H9 (cell line): ENCODE results near the gene ODAD4. TPM values are rescaled to one million over a fixed set of nuclear protein-coding genes. Genes with fewer than 3 reads are reported as not detected.
A peak's percentile ranks its signal among the peaks of the same experiment; 100 is the strongest.

ENCODE experiments used
- DNase-seq: peaks from one replicate; pipeline ENCODE4 v3.0.0-alpha.2; 2017
- H2AFZ ChIP-seq: one replicate; pipeline ENCODE4 v1.6.1; 2013; ENCODE audit warnings: mild to moderate bottlenecking, low read length, control low read depth, moderate library complexity
- H2AK5ac ChIP-seq: 2 replicates; pipeline ENCODE4 v1.6.1; 2013; ENCODE audit warnings: low read length, control low read depth, mixed read lengths; ENCODE audit not compliant: insufficient read length
- H2BK120ac ChIP-seq: one replicate; pipeline ENCODE4 v1.6.1; 2013; ENCODE audit warnings: low read depth, mild to moderate bottlenecking, low read length, control low read depth, inconsistent platforms; ENCODE audit not compliant: poor library complexity, severe bottlenecking
- H2BK12ac ChIP-seq: 2 replicates; pipeline ENCODE4 v1.6.1; 2013; ENCODE audit warnings: low read length, control low read depth, mixed read lengths, low read depth; ENCODE audit not compliant: insufficient read length
- H2BK15ac ChIP-seq: 2 replicates; pipeline ENCODE4 v1.6.1; 2013; ENCODE audit warnings: low read depth, low read length, control low read depth
- H2BK20ac ChIP-seq: one replicate; pipeline ENCODE4 v1.6.1; 2013; ENCODE audit warnings: low read depth, mild to moderate bottlenecking, low read length, control low read depth, inconsistent platforms; ENCODE audit not compliant: poor library complexity, severe bottlenecking
- H2BK5ac ChIP-seq: 2 replicates; pipeline ENCODE4 v1.6.1; 2013; ENCODE audit warnings: low read length, control low read depth, mixed read lengths; ENCODE audit not compliant: insufficient read length
- H3K14ac ChIP-seq: 2 replicates; pipeline ENCODE4 v1.6.1; 2013; ENCODE audit warnings: low read length, control low read depth; ENCODE audit not compliant: insufficient read depth
- H3K18ac ChIP-seq: 2 replicates; pipeline ENCODE4 v1.6.1; 2013; ENCODE audit warnings: low read depth, mild to moderate bottlenecking, mixed read lengths, low read length, control low read depth; ENCODE audit not compliant: insufficient read length
- H3K23ac ChIP-seq: 2 replicates; pipeline ENCODE4 v1.6.1; 2013; ENCODE audit warnings: low read length, control low read depth, mixed read lengths, low read depth; ENCODE audit not compliant: insufficient read length
- H3K23me2 ChIP-seq: 2 replicates; pipeline ENCODE4 v1.6.1; 2013; ENCODE audit warnings: low read depth, mild to moderate bottlenecking, mixed read lengths, low read length, control low read depth; ENCODE audit not compliant: insufficient read length, poor library complexity, severe bottlenecking
- H3K27ac ChIP-seq: 2 replicates; pipeline ENCODE4 v1.5.1; 2013; ENCODE audit warnings: low read length, control low read depth, mixed read lengths, low read depth; ENCODE audit not compliant: insufficient read length
- H3K27me3 ChIP-seq: 2 replicates; pipeline ENCODE4 v1.6.1; 2013; ENCODE audit warnings: low read length, control low read depth, inconsistent platforms; ENCODE audit not compliant: insufficient read depth
- H3K4ac ChIP-seq: 2 replicates; pipeline ENCODE4 v1.6.1; 2013; ENCODE audit warnings: low read depth, mild to moderate bottlenecking, control low read depth, inconsistent platforms, low read length, moderate library complexity
- H3K4me1 ChIP-seq: 2 replicates; pipeline ENCODE4 v1.6.1; 2013; ENCODE audit warnings: low read length, control low read depth, inconsistent platforms; ENCODE audit not compliant: insufficient read depth
- H3K4me2 ChIP-seq: 2 replicates; pipeline ENCODE4 v1.6.1; 2013; ENCODE audit warnings: low read length, control low read depth, mixed read lengths; ENCODE audit not compliant: insufficient read length, insufficient read depth
- H3K56ac ChIP-seq: 2 replicates; pipeline ENCODE4 v1.6.1; 2013; ENCODE audit warnings: low read depth, mild to moderate bottlenecking, mixed read lengths, low read length, control low read depth; ENCODE audit not compliant: insufficient read length
- H3K79me1 ChIP-seq: 2 replicates; pipeline ENCODE4 v1.6.1; 2013; ENCODE audit warnings: low read depth, mild to moderate bottlenecking, moderate library complexity, low read length, control low read depth, inconsistent platforms; ENCODE audit not compliant: insufficient read depth, poor library complexity, severe bottlenecking
- H3K79me2 ChIP-seq: 2 replicates; pipeline ENCODE4 v1.6.1; 2013; ENCODE audit warnings: low read length, control low read depth, inconsistent platforms; ENCODE audit not compliant: insufficient read depth
- H3K9ac ChIP-seq: 2 replicates; pipeline ENCODE4 v1.6.1; 2013; ENCODE audit warnings: low read length, control low read depth, mixed read lengths; ENCODE audit not compliant: insufficient read length; ENCODE audit errors: extremely low read depth
- H3K9me3 ChIP-seq: one replicate; pipeline ENCODE4 v1.6.1; 2013; ENCODE audit warnings: low read depth, low read length, inconsistent platforms; ENCODE audit not compliant: control insufficient read depth
- H3T11ph ChIP-seq: one replicate; pipeline ENCODE4 v1.6.1; 2013; ENCODE audit warnings: mild to moderate bottlenecking, low read length, control low read depth, inconsistent platforms
- H4K20me1 ChIP-seq: one replicate; pipeline ENCODE4 v1.6.1; 2013; ENCODE audit not compliant: control insufficient read depth, insufficient read length, insufficient read depth
- H4K5ac ChIP-seq: 2 replicates; pipeline ENCODE4 v1.6.1; 2013; ENCODE audit warnings: low read depth, mild to moderate bottlenecking, mixed read lengths, low read length, control low read depth; ENCODE audit not compliant: insufficient read length
- H4K8ac ChIP-seq: replicated peaks from 2 replicates; pipeline ENCODE4 v1.6.1; 2013; ENCODE audit warnings: low read length, control low read depth, mixed read lengths, low read depth; ENCODE audit not compliant: insufficient read length
- H4K91ac ChIP-seq: 2 replicates; pipeline ENCODE4 v1.6.1; 2013; ENCODE audit warnings: low read depth, mild to moderate bottlenecking, moderate library complexity, mixed read lengths, low read length, control low read depth; ENCODE audit not compliant: insufficient read length
- H3K27ac Mint-ChIP-seq, 3 experiments: 2 replicates in 2 of 3; 3 replicates in 1 of 3; pipeline ENCODE4 v1.8.0; 2020 to 2021; ENCODE audit warnings: mixed read lengths in 3 of 3, mild to moderate bottlenecking in 1 of 3, moderate library complexity in 1 of 3
- H3K27me3 Mint-ChIP-seq: 2 replicates; pipeline ENCODE4 v1.8.0; 2021; ENCODE audit warnings: low read depth, mild to moderate bottlenecking, moderate library complexity, mixed read lengths
- H3K36me3 Mint-ChIP-seq, 3 experiments: 2 replicates in 2 of 3; 3 replicates in 1 of 3; pipeline ENCODE4 v1.8.0; 2020 to 2021; ENCODE audit warnings: low read depth in 3 of 3, mixed read lengths in 3 of 3; ENCODE audit not compliant: insufficient read depth in 1 of 3
- H3K4me1 Mint-ChIP-seq, 2 experiments: 2 replicates each; pipeline ENCODE4 v1.8.0; 2020; ENCODE audit warnings: mixed read lengths in 2 of 2
- H3K4me3 Mint-ChIP-seq, 2 experiments: 2 replicates in 1 of 2; 3 replicates in 1 of 2; pipeline ENCODE4 v1.8.0; 2020 to 2021; ENCODE audit warnings: mild to moderate bottlenecking in 2 of 2, mixed read lengths in 2 of 2, moderate library complexity in 1 of 2
- H3K9me3 Mint-ChIP-seq, 2 experiments: 2 replicates in 1 of 2; 3 replicates in 1 of 2; pipeline ENCODE4 v1.8.0; 2020; ENCODE audit warnings: mild to moderate bottlenecking in 2 of 2, mixed read lengths in 2 of 2, moderate library complexity in 1 of 2
- CTCF ChIP-seq: fragments of 200-600 bp; sonication (generic); conservative IDR thresholded peaks from 3 replicates; pipeline ENCODE4 v1.8.0; 2021; ENCODE audit warnings: antibody characterized with exemption, mild to moderate bottlenecking
- WGBS: extraction: QIAGEN DNeasy Blood & Tissue Kit; methylation state at CpG from one replicate; pipeline ENCODE4 v1.1.7; 2013; ENCODE audit warnings: missing lambda C conversion rate, low lambda C conversion rate, mixed read lengths; ENCODE audit not compliant: insufficient read length; ENCODE audit errors: extremely low coverage; 5-methylcytosine and 5-hydroxymethylcytosine counted together
- total RNA-seq: library from RNA; stranded (reverse); gene quantifications from 2 replicates; pipeline ENCODE4 v1.2.1, GENCODE V29; 2021

The ODAD4 gene
- total RNA-seq, 1 experiment from 2014 or later = 2.1 TPM

DNA sequence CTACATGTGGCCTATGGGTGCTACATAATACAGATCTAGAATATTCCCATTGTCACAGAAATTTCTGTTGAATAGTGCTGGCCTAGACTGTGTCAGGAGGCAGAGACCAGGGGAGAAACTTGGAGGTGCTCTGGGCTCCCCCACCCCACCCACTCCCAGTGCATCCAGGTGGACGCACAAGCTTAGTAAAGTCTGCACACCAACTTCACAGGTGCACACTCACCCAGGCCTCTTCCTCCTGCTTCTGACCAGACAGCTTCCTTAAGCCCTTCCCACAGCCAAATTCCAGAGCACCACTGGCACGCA is 28.6 kb downstream of the ODAD4 start:
- no peak overlapping the region for H3K56ac ChIP-seq
- no peak for DNase-seq
- H3K79me1 ChIP-seq = no peaks in the 10 kb centered on the region
- peaks cover 2% of the 10 kb centered on the region; the same call in 1 of the 2 replicates for H3K4me1 ChIP-seq
- no peaks in the 10 kb centered on the region for H3K79me2 ChIP-seq
- no peak overlapping the region for H4K91ac ChIP-seq
- no peak overlapping the region for H2BK15ac ChIP-seq
- no peak overlapping the region for H3K9ac ChIP-seq
- no peaks in the 10 kb centered on the region for H4K20me1 ChIP-seq
- Mint-ChIP-seq H3K9me3 (no peaks in the 10 kb centered on the region), H3K4me3 (no peak overlapping the region), H3K27me3 (peaks cover 3% of the 10 kb centered on the region; the same call in 1 of the 2 replicates), H3K36me3 (no peaks in the 10 kb centered on the region; a peak in 2 of 7 replicates), H3K27ac (peak overlapping the region in 2 of 3 experiments; percentile 32 to 71; a peak in 4 of 7 replicates), H3K4me1 (peaks cover 36 to 37% of the 10 kb centered on the region in 2 experiments)
- H3K4me2 ChIP-seq = no peak overlapping the region
- H3K27me3 ChIP-seq = no peaks in the 10 kb centered on the region
- H4K8ac ChIP-seq = no peak overlapping the region
- H3K27ac ChIP-seq = no peak overlapping the region
- no peak overlapping the region for H3K18ac ChIP-seq
- no peaks in the 10 kb centered on the region for H3K9me3 ChIP-seq
- H2BK120ac ChIP-seq = no peak overlapping the region
- no peaks in the 10 kb centered on the region for H3K23me2 ChIP-seq
- H4K5ac ChIP-seq = no peak overlapping the region
- no peak overlapping the region for H2AFZ ChIP-seq
- TF ChIP-seq CTCF = no peak
- H2AK5ac ChIP-seq = no peak overlapping the region
- H3K14ac ChIP-seq = no peak overlapping the region; the same call in 1 of the 2 replicates
- H2BK20ac ChIP-seq = no peak overlapping the region
- H3K23ac ChIP-seq = no peak overlapping the region
- no peak overlapping the region for H3T11ph ChIP-seq
- H2BK5ac ChIP-seq = no peak overlapping the region
- no peak overlapping the region for H3K4ac ChIP-seq
- WGBS = no CpG with 5 or more reads among the region's 2 CpGs
- no peak overlapping the region for H2BK12ac ChIP-seq
